Measurements from ENCODE around the gene EMILIN2.

DNA sequence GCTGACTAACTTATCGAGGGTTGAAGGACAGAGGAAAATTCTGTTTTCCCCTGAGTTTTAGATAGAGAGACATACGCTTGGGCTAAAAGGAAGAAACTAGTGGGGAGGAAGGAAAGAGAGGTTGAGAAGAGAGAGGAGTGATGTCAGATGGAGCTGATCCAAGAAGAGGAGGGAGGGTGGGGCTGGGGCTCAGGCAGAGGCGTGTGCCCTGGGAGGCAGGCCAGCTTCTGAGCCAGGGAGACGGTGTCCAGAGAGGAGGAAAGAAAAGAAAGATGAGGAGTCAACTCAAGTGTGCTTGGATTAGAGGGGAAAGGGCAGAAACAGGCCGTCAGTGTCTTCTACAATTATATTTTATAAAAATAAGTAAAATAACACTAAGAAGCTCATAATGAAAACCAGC, 56.2 kb downstream of the EMILIN2 start:
- TF ChIP-seq SIN3A (conservative IDR thresholded peaks at IDR 0.05 in 1 of 2, IDR thresholded peaks at IDR 0.05 in 1 of 2; ENCODE audit: low read depth in 1 of 2, low read length in 2 of 2) (no peak), POLR2A (IDR thresholded peaks at IDR 0.05; ENCODE audit: control extremely low read depth in 1 of 2, low read depth in 2 of 2, low read length in 2 of 2) (no peak), GTF2F1 (IDR thresholded peaks at IDR 0.05; ENCODE audit: borderline replicate concordance, low read depth, low read length) (no peak), TEAD4 (IDR thresholded peaks at IDR 0.05; ENCODE audit: low read depth, low read length) (no peak), TAF1 (IDR thresholded peaks at IDR 0.05; ENCODE audit: low read depth, low read length) (no peak), JUND (IDR thresholded peaks at IDR 0.05; ENCODE audit: low read length) (no peak), EGR1 (IDR thresholded peaks at IDR 0.05; ENCODE audit: borderline replicate concordance, low read depth, low read length) (no peak), EP300 (IDR thresholded peaks at IDR 0.05; ENCODE audit: borderline replicate concordance in 1 of 2, low read depth in 2 of 2, low read length in 2 of 2) (no peak), SRF (IDR thresholded peaks at IDR 0.05; ENCODE audit: low read depth, low read length) (no peak), NRF1 (IDR thresholded peaks at IDR 0.05; ENCODE audit: low read depth, low read length) (no peak), SP2 (IDR thresholded peaks at IDR 0.05; ENCODE audit: low read length) (no peak), CREB1 (IDR thresholded peaks at IDR 0.05) (no peak)
- TF ChIP-seq, protein P1, sequence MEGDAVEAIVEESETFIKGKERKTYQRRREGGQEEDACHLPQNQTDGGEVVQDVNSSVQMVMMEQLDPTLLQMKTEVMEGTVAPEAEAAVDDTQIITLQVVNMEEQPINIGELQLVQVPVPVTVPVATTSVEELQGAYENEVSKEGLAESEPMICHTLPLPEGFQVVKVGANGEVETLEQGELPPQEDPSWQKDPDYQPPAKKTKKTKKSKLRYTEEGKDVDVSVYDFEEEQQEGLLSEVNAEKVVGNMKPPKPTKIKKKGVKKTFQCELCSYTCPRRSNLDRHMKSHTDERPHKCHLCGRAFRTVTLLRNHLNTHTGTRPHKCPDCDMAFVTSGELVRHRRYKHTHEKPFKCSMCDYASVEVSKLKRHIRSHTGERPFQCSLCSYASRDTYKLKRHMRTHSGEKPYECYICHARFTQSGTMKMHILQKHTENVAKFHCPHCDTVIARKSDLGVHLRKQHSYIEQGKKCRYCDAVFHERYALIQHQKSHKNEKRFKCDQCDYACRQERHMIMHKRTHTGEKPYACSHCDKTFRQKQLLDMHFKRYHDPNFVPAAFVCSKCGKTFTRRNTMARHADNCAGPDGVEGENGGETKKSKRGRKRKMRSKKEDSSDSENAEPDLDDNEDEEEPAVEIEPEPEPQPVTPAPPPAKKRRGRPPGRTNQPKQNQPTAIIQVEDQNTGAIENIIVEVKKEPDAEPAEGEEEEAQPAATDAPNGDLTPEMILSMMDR (IDR thresholded peaks at IDR 0.05; ENCODE audit: control extremely low read depth in 1 of 3, insufficient read depth in 1 of 3, low read depth in 1 of 3, low read length in 3 of 3) = no peak
